K562 (cell line): ENCODE results near the gene SLC7A1. TPM values are rescaled to one million over a fixed set of nuclear protein-coding genes. Genes with fewer than 3 reads are reported as not detected.

Experiments
- ATAC-seq: fragments of 200-7000 bp; cut with Tn5 transposase; 3 replicates; pipeline ENCODE4 v1.9.1; 2020; ENCODE audit warnings: moderate library complexity
- BruUV-seq: library from RNA; stranded (reverse); fragments of 400-500 nt; replicated peaks from 2 replicates; lab custom pipeline; 2021; lab: Mats Ljungman, UMichigan
- CTCF ChIA-PET: fragments of 300-600 bp; formaldehyde crosslinking; extraction: SDS; loops from one replicate; lab custom pipeline; 2021; ENCODE audit warnings: low intra/inter-chr PET ratio; lab: Yijun Ruan, JAX
- POLR2A ChIA-PET: fragments of 300-600, 350-650 bp; sonication (Branson Sonifier 250); formaldehyde crosslinking; extraction: SDS; loops from one replicate; lab custom pipeline; 2021; ENCODE audit warnings: antibody characterized with exemption, inconsistent platforms; lab: Yijun Ruan, JAX
- DNase-seq, 4 experiments: peaks; one replicate each; pipeline versions ENCODE4 v3.0.0 to v3.0.0-alpha.2; 2011 to 2018; ENCODE audit warnings: low spot score in 3 of 4, mixed read lengths in 3 of 4; ENCODE audit errors: extremely low read depth in 1 of 4
- FAIRE-seq: peaks from 2 replicates; lab custom pipeline; 2011; peaks lifted over from hg19 to GRCh38; lab: Jason Lieb, UNC
- H2AFZ ChIP-seq: 2 replicates; pipeline ENCODE4 v1.6.0; 2011; ENCODE audit warnings: low read depth, low read length, control low read depth, inconsistent platforms
- H3K27ac ChIP-seq: fragments of 200-600 bp; 3 replicates; pipeline ENCODE4 v1.8.0; 2011; ENCODE audit warnings: low read depth, mild to moderate bottlenecking, control low read depth, inconsistent platforms, low read length, moderate library complexity, mixed read lengths; ENCODE audit errors: extremely low read depth
- H3K27me3 ChIP-seq, 2 experiments: fragments of 300-600 bp in 1 of 2; 2 replicates in 1 of 2; 3 replicates in 1 of 2; pipeline versions ENCODE4 v1.6.0 to v1.8.0; 2011; ENCODE audit warnings: inconsistent platforms in 2 of 2, low read length in 2 of 2, mild to moderate bottlenecking in 1 of 2, mixed read lengths in 1 of 2, moderate library complexity in 1 of 2; ENCODE audit not compliant: control insufficient read depth in 2 of 2, insufficient read depth in 2 of 2
- H3K36me3 ChIP-seq: fragments of 300-600 bp; 3 replicates; pipeline ENCODE4 v1.8.0; 2011; ENCODE audit warnings: mild to moderate bottlenecking, low read length, inconsistent platforms; ENCODE audit not compliant: control insufficient read depth, insufficient read depth
- H3K4me1 ChIP-seq, 2 experiments: fragments of 200-600 bp in 1 of 2; replicated peaks in 1 of 2; 2 replicates in 1 of 2; 3 replicates in 1 of 2; pipeline versions ENCODE4 v1.5.1 to v1.8.0; 2011; ENCODE audit warnings: inconsistent platforms in 2 of 2, low read length in 2 of 2, mild to moderate bottlenecking in 1 of 2, mixed read lengths in 1 of 2, moderate library complexity in 1 of 2; ENCODE audit not compliant: control insufficient read depth in 2 of 2, insufficient read depth in 2 of 2
- H3K4me2 ChIP-seq: 2 replicates; pipeline ENCODE4 v1.6.1; 2011; ENCODE audit warnings: low read length, control low read depth, inconsistent platforms, mixed read lengths; ENCODE audit not compliant: insufficient read depth
- H3K4me3 ChIP-seq: fragments of 200-600 bp; sonication (generic), shearing (Covaris generic); 2 replicates; pipeline ENCODE4 v1.5.1; 2016; ENCODE audit warnings: control low read depth, inconsistent platforms
- H3K79me2 ChIP-seq: fragments of 200-600 bp; 3 replicates; pipeline ENCODE4 v1.8.0; 2011; ENCODE audit warnings: low read length, inconsistent platforms; ENCODE audit not compliant: control insufficient read depth, insufficient read depth
- H3K9ac ChIP-seq, 2 experiments: 2 replicates each; pipeline versions ENCODE4 v1.6.0 to v1.6.1; 2011; ENCODE audit warnings: low read depth in 2 of 2, low read length in 2 of 2, control low read depth in 1 of 2, inconsistent platforms in 1 of 2, mild to moderate bottlenecking in 1 of 2, mixed read lengths in 1 of 2; ENCODE audit not compliant: insufficient read depth in 1 of 2
- H3K9me1 ChIP-seq: one replicate; pipeline ENCODE4 v1.6.0; 2011; ENCODE audit warnings: inconsistent platforms, mild to moderate bottlenecking, low read length, moderate library complexity; ENCODE audit not compliant: control insufficient read depth, insufficient read depth
- H3K9me3 ChIP-seq: replicated peaks from 2 replicates; pipeline ENCODE4 v1.5.1; 2011; ENCODE audit warnings: low read depth, low read length, inconsistent platforms; ENCODE audit not compliant: control insufficient read depth, insufficient read depth
- H4K20me1 ChIP-seq: replicated peaks from 2 replicates; pipeline ENCODE4 v1.6.1; 2011; ENCODE audit warnings: low read length, inconsistent platforms, mixed read lengths; ENCODE audit not compliant: control insufficient read depth, insufficient read depth
- ATF6 ChIP-seq: sonication (generic); formaldehyde crosslinking; IDR thresholded peaks from 2 replicates; pipeline ENCODE4 v1.4.0; 2020; ENCODE audit warnings: mild to moderate bottlenecking, missing genetic modification reagents
- CHCHD3 ChIP-seq: fragments of 250-450 bp; sonication (Bioruptor Pico); IDR thresholded peaks from 2 replicates; pipeline ENCODE4 v2.1.2; 2022; ENCODE audit warnings: mild to moderate bottlenecking
- GMEB1 ChIP-seq: fragments of 250-450 bp; sonication (Bioruptor Pico); IDR thresholded peaks from 2 replicates; pipeline ENCODE4 v1.4.0; 2020; ENCODE audit warnings: mild to moderate bottlenecking
- JUNB ChIP-seq: fragments of 450-650 bp; formaldehyde crosslinking; conservative IDR thresholded peaks from 2 replicates; pipeline ENCODE4 v1.4.0; 2020; ENCODE audit warnings: mild to moderate bottlenecking
- SMARCB1 ChIP-seq: IDR thresholded peaks from 2 replicates; pipeline ENCODE4 v1.6.1; 2011; ENCODE audit warnings: improper control_type of control experiment, low read depth; ENCODE audit not compliant: insufficient read length
- TAF9B ChIP-seq: fragments of 450-650 bp; IDR thresholded peaks from 2 replicates; pipeline ENCODE4 v1.6.1; 2018; ENCODE audit warnings: mild to moderate bottlenecking; ENCODE audit not compliant: partially characterized antibody
- U2AF1 ChIP-seq: fragments of 200-400 bp; formaldehyde crosslinking; optimal IDR thresholded peaks from 2 replicates; pipeline ENCODE3; 2017; ENCODE audit warnings: mild to moderate bottlenecking, low read depth, low read length, moderate library complexity
- XRCC3 ChIP-seq: fragments of 450-650 bp; IDR thresholded peaks from 2 replicates; pipeline ENCODE4 v1.6.1; 2017; ENCODE audit warnings: mild to moderate bottlenecking, moderate library complexity
- ZBTB49 ChIP-seq: sonication (generic); formaldehyde crosslinking; IDR thresholded peaks from 2 replicates; pipeline ENCODE4 v1.8.0; 2022; ENCODE audit warnings: missing genetic modification reagents, mild to moderate bottlenecking, borderline replicate concordance
- ZNF174 ChIP-seq: fragments of 250-450 bp; sonication (Bioruptor Pico); IDR thresholded peaks from 2 replicates; pipeline ENCODE4 v1.4.0; 2020; ENCODE audit warnings: mild to moderate bottlenecking
- WGBS: fragments of 100-300 bp; shearing (Covaris generic); methylation state at CpG from one replicate; pipeline ENCODE4 v1.1.6; 2016; ENCODE audit warnings: low coverage, mixed read lengths; ENCODE audit not compliant: insufficient coverage; ENCODE audit errors: missing lambda C conversion rate; 5-methylcytosine and 5-hydroxymethylcytosine counted together
- in situ Hi-C: fragments of 300-500 bp; cut with MboI; formaldehyde crosslinking; loops from 4 replicates; pipeline ENCODE4 v1.15.0; 2018; ENCODE audit warnings: inconsistent platforms, mixed read lengths
- intact Hi-C: fragments of 100-400 bp; cut with micrococcal nuclease; formaldehyde crosslinking; loops from 2 replicates; pipeline ENCODE4 v1.14.2; 2022
- polyA plus RNA-seq, 8 experiments: library from polyadenylated mRNA; depleted of rRNA in 4 of 8; stranded (reverse) in 5 of 8; unstranded in 3 of 8; fragments of >200 nt; fragmentation: Nextera tagmentation in 2 of 8; fragmentation: Illumina TruSeq in 1 of 8; extraction: Ambion mirVana in 2 of 8; extraction: Trizol in 1 of 8; gene quantifications; 2 replicates each; pipeline versions ENCODE4 v1.2.1 to v1.2.3, GENCODE V29; 2011 to 2014; ENCODE audit warnings: inconsistent platforms in 1 of 8, missing spikeins in 1 of 8
- total RNA-seq, 7 experiments: library from RNA; depleted of rRNA in 6 of 7; stranded (reverse); fragments of >200 nt in 6 of 7; fragmentation: Illumina TruSeq in 2 of 7; extraction: Trizol in 2 of 7; gene quantifications; 2 replicates each; pipeline versions ENCODE4 v1.2.1 to v1.2.3, GENCODE V29; 2011 to 2021; ENCODE audit warnings: low replicate concordance in 1 of 7

The SLC7A1 gene
- total and polyA plus RNA-seq, 9 of the 15 experiments (the other 6 are each of a cell fraction or from before 2014, with no cell fraction given): 3.3 to 69.7 (median 10.8) TPM

- in situ Hi-C loops: no loop called here
- intact Hi-C loops: no loop called here
- ChIA-PET POLR2A (interaction anchor here (1.8 kb wide), 1 partner anchor 19 kb away, joined by 6 read pairs; no protein-coding TSS in a partner anchor), CTCF (no interaction called here)
- H4K20me1 ChIP-seq: peaks cover 10% of the 10 kb centered on the region; the same call in 1 of the 2 replicates
- peaks cover 0 to 2% of the 10 kb centered on the region in 2 experiments; a peak in 2 of 5 replicates for H3K27me3 ChIP-seq
- FAIRE-seq (no peak), DNase-seq (no peak), ATAC-seq (no peak)
- no peak overlapping the region for H2AFZ ChIP-seq
- H3K27ac ChIP-seq: no peak overlapping the region
- H3K9me1 ChIP-seq: no peaks in the 10 kb centered on the region
- H3K4me2 ChIP-seq: no peak overlapping the region
- WGBS: 47% methylated on average over 10 of the region's 10 CpGs
- peaks cover 7 to 15% of the 10 kb centered on the region in 2 experiments; a peak in 4 of 5 replicates for H3K4me1 ChIP-seq
- H3K4me3 ChIP-seq: no peak overlapping the region
- no peaks in the 10 kb centered on the region for H3K9me3 ChIP-seq
- H3K79me2 ChIP-seq: peaks cover 30% of the 10 kb centered on the region
- no peak overlapping the region for H3K9ac ChIP-seq
- H3K36me3 ChIP-seq: no peaks in the 10 kb centered on the region
- no TSS peak for BruUV-seq
- TF ChIP-seq ZNF174 (no peak), SMARCB1 (no peak), U2AF1 (no peak), GMEB1 (no peak), XRCC3 (no peak), TAF9B (no peak), CHCHD3 (CRISPR knock-in tag) (no peak), JUNB (CRISPR knock-in tag) (no peak), ZBTB49 (no peak), ATF6 (CRISPR knock-in tag) (no peak)
These were observed 1.8 kb upstream of the SLC7A1 start for GRCh38 chr13:29597246-29597645.
